Left ventricle myocardium inferior (tissue), 1 donor: Measurements from ENCODE around the gene HYDIN. TPM values are rescaled to one million over a fixed set of nuclear protein-coding genes. Genes with fewer than 3 reads are reported as not detected.

Experiments used
- DNase-seq: peaks from one replicate; pipeline ENCODE4 v3.0.0-alpha.2; 2020
- H3K27ac ChIP-seq: fragments of 200-600 bp; replicated peaks from 2 replicates; pipeline ENCODE4 v1.8.0; 2021
- H3K27me3 ChIP-seq: fragments of 200-600 bp; 2 replicates; pipeline ENCODE4 v1.8.0; 2021; ENCODE audit warnings: low read depth
- H3K36me3 ChIP-seq: fragments of 200-600 bp; 2 replicates; pipeline ENCODE4 v1.8.0; 2021
- H3K4me1 ChIP-seq: fragments of 200-600 bp; 2 replicates; pipeline ENCODE4 v1.8.0; 2021
- H3K4me3 ChIP-seq: fragments of 200-600 bp; 2 replicates; pipeline ENCODE4 v1.8.0; 2021; ENCODE audit warnings: mild to moderate bottlenecking, moderate library complexity
- H3K9me3 ChIP-seq: fragments of 200-600 bp; replicated peaks from 2 replicates; pipeline ENCODE4 v1.8.0; 2021
- intact Hi-C: fragments of 100-400 bp; cut with micrococcal nuclease; formaldehyde crosslinking; loops from one replicate; pipeline ENCODE4 v1.11.0; 2022
- long read RNA-seq: library from polyadenylated mRNA; unstranded; transcript quantifications from one replicate; pipeline ENCODE4 v2.0.0, GENCODE V29; 2021
- total RNA-seq: library from RNA; stranded (reverse); fragmentation: NEBNext Ultra II Directional; extraction: Animal tissue kit (Norgen Biotek cat#: 25700); gene quantifications from one replicate; pipeline ENCODE4 v1.2.1, GENCODE V29; 2021
- TF ChIP-seq, protein P1 (sequence below): fragments of 200-600 bp; IDR thresholded peaks from 2 replicates; pipeline ENCODE4 v1.8.0; 2021; ENCODE audit warnings: antibody characterized with exemption, mild to moderate bottlenecking, borderline replicate concordance
- donor health status: DM: no; HTN: yes; CAD: no; lungs with severe emphysema.

HYDIN gene
- 1.6 TPM for total RNA-seq
- long read RNA-seq, result 0 reads

DNA sequence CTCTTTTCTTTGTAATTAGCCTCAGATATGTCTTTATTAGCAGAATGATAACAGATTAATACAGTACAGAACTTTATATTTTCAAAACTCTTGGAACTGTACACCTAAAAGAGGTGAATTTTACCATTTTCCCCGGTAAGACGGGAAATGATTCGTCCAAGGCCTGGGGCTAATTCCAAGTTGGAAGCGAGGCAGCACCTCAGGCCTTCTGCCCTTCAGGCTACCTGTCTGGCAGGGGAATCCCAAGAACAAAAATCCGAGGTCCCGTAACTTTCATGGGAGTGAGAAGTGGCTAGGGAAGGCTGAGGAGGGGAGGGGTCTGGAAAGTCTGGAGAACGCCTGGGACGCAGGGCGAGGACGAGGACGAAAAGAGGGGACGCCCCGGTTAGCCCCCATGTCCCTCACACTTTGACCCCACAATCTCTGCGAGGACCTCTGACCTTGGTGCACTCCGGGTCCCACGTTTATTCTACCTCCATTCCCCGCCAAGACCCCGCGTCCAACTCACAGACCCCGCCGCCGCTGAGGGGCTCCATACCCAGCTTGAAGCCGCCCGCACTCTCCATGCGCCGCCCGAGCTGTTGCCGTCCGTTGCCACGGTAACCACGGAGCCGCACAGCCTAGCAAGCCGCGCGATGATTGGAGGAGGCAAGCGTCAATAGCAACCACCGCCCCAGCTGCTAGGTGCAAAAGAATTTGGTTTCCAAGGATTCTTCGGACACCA is at the start of gene HYDIN:
Gene HYDIN, minus strand, starts transcription at position 601 of the 724 bp plus-strand sequence. CDS start 43,827 bp downstream, outside the sequence.
- no peaks in the 10 kb centered on the region for H3K4me1 ChIP-seq
- TF ChIP-seq, protein P1, sequence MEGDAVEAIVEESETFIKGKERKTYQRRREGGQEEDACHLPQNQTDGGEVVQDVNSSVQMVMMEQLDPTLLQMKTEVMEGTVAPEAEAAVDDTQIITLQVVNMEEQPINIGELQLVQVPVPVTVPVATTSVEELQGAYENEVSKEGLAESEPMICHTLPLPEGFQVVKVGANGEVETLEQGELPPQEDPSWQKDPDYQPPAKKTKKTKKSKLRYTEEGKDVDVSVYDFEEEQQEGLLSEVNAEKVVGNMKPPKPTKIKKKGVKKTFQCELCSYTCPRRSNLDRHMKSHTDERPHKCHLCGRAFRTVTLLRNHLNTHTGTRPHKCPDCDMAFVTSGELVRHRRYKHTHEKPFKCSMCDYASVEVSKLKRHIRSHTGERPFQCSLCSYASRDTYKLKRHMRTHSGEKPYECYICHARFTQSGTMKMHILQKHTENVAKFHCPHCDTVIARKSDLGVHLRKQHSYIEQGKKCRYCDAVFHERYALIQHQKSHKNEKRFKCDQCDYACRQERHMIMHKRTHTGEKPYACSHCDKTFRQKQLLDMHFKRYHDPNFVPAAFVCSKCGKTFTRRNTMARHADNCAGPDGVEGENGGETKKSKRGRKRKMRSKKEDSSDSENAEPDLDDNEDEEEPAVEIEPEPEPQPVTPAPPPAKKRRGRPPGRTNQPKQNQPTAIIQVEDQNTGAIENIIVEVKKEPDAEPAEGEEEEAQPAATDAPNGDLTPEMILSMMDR, result no peak
- H3K4me3 ChIP-seq, result peak within 1 kb of the TSS; percentile 21
- H3K27me3 ChIP-seq, result peaks cover 47% of the 10 kb centered on the region
- no peak within 1 kb of the TSS for H3K27ac ChIP-seq
- no peaks in the 10 kb centered on the region for H3K36me3 ChIP-seq
- intact Hi-C loops, result no loop called here
- H3K9me3 ChIP-seq, result peaks cover 49% of the 10 kb centered on the region
- DNase-seq, result no peak

DNA sequence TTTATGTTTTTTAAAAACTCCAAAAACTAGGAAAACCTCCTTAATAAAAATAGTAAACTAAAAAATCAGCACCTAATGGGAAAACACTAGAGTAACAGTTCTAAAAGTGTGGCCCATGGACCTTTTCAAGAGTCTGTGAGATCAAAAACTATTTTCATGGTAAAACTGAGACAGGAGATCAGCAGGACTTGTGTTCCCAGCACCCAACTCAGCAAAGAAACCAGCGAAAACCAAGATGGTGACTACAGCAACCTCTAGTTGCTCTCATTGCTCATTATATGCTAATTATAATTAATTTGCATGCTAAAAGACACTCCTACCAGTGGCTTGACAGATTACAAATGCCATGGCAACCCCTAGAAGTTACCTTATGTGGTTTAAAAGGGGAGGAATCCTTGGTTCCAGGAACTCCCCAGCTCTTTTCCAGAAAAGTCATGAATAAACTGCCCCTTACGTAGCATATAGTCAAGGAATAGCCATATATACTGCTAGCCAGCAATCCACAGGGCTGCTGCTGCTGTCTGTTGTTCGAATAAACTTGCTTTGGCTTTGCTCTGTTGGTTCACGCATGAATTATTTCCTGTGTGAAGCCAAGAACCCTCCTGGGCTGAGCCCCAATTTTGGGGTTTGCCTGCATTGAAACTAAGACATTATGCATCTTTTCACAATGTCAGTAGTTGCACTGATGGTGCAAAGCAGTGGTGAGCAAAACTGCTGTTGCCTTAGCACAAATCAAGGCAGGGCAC is 46.2 kb upstream of the HYDIN start:
- Histone ChIP-seq H3K27ac (no peak overlapping the region), H3K4me1 (no peaks in the 10 kb centered on the region), H3K27me3 (no peaks in the 10 kb centered on the region), H3K4me3 (no peak overlapping the region), H3K36me3 (no peaks in the 10 kb centered on the region), H3K9me3 (peaks cover 12% of the 10 kb centered on the region)
- DNase-seq, result no peak
- intact Hi-C loops, result no loop called here
- TF ChIP-seq, protein P1, result no peak

- no peak for DNase-seq
- intact Hi-C loops, result no loop called here
- peaks cover 12% of the 10 kb centered on the region for H3K9me3 ChIP-seq
- H3K36me3 ChIP-seq, result no peaks in the 10 kb centered on the region
- no peak overlapping the region for H3K4me3 ChIP-seq
- no peaks in the 10 kb centered on the region for H3K27me3 ChIP-seq
- no peak overlapping the region for H3K27ac ChIP-seq
- TF ChIP-seq, protein P1, result no peak
- no peaks in the 10 kb centered on the region for H3K4me1 ChIP-seq
These were observed 42.9 kb upstream of the HYDIN start for GRCh38 chr16:71273384-71273783.

DNA sequence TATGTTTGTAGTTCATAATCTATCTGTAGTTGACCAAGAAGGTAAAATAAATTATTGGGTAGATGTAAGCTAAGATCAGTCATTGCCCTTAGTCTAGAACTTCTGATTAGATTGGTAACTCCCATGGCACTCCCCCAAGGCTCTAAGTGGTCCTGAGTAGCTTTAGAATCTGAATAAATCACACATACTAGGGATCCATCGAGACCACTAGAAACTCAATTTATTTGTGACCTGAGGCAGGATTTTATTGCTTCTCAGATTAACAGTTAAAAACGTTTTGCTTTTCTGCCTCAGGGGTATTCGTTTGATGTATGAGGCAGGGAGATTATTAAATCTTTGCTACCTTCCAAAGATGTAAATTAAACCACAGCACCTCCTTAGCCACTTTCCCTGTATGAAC is 33.8 kb upstream of the HYDIN start:
- Histone ChIP-seq H3K4me3 (no peak overlapping the region), H3K9me3 (no peaks in the 10 kb centered on the region), H3K27ac (no peak overlapping the region), H3K4me1 (no peaks in the 10 kb centered on the region), H3K36me3 (no peaks in the 10 kb centered on the region), H3K27me3 (peaks cover 30% of the 10 kb centered on the region)
- intact Hi-C loops, result no loop called here
- no peak for DNase-seq
- TF ChIP-seq, protein P1, result no peak

GRCh38 chr16:71263582-71263981 is 33.1 kb upstream of the HYDIN start:
- intact Hi-C loops, result no loop called here

More at GRCh38 chr16:71263582-71263981, 33.1 kb upstream of the HYDIN start:
- Histone ChIP-seq H3K4me1 (no peaks in the 10 kb centered on the region), H3K27me3 (peaks cover 30% of the 10 kb centered on the region), H3K36me3 (no peaks in the 10 kb centered on the region), H3K27ac (no peak overlapping the region), H3K9me3 (no peaks in the 10 kb centered on the region), H3K4me3 (no peak overlapping the region)
- TF ChIP-seq, protein P1, result no peak
- DNase-seq, result no peak
